HG03139 (cell line): Measurements from ENCODE around the gene C9orf43.
"Not testable (repeated sequence)": the region's sequence is repeated elsewhere in the genome, so short reads cannot be mapped to it uniquely, and the experiment has no call there.

Experiments used
- ATAC-seq: cut with Tn5 transposase; IDR thresholded peaks from one replicate; pipeline ENCODE4 v1.9.1; 2021; ENCODE audit not compliant: unreplicated experiment

C9orf43 gene

DNA sequence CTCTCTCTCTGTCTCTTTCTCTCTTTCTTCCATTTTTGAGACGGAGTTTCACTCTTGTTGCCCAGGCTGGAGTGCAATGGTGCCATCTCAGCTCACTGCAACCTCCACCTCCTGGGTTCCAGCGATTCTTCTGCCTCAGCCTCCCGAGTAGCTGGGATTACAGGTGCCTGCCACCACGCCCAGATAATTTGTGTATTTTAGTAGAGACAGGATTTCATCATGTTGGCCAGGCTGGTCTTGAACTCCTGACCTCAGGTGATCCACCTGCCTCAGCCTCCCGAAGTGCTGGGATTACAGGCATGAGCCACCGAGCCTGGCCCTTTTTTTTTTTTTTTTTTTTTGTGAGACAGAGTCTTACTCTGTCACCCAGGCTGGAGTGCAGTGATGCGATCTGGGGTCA lies 29.1 kb upstream of the C9orf43 start:
- ATAC-seq, result not testable (repeated sequence)

DNA sequence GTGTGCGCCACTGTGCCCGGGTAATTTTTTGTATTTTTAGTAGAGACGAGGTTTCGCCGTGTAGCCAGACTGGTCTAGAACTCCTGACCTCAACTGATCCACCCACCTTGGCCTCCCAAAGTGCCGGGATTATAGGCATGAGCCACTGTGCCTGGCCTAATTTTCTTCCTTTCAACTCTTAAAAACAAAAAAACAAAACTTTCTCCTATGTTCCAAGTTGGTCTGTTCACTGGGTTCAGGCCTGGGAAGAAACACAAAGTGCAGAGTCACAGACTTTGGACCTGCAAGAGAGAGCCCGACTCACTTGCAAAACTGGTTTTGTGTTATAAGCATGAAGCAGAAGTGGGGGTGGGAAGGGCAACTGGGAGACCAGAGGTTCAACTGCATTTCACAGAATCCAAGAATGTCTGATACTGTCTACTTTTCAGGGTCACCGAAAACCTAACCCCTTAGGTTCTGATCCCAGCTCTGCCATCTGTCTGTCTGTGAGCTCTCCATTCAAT lies 28.6 kb upstream of the C9orf43 start:
- ATAC-seq, result no peak

DNA sequence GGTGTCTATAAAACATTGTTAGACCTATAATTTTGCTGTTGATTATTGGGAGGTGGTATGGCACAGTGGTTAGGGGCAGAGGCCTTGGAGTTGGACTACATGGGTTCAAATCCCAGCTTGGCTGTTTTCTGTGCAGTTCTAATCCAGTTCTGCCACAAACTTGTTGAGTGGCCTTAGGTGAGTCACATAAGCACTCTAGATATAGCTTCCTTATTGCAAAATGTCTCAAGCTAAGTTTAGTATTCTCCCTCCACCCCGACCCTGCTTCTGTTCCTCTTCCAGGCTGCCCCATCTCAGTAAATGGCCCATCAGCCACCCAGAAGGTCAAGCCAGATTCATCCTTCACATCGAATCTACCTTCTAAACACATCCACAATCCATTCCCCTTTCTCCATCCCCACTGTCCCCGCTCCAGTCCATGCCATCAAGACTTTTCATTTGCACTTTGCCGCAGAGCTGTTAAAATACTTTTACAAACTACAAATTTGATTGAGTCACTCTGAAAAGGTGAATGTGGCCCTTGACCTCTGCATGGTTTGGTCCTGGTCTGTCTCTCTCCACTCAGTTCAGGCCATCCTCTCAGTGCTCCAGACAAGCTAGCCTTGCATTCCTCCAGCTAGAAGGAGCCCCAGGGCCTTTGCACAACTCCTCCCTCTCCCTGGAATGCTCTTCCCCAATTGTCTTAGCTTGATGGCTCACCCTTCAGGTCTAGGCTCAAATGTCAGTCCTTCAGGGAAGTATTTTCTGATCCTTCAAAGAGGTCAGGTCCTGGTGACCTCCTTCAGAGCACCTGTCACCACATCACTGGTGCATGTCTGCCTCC lies 23.8 kb upstream of the C9orf43 start:
- ATAC-seq, result no peak

DNA sequence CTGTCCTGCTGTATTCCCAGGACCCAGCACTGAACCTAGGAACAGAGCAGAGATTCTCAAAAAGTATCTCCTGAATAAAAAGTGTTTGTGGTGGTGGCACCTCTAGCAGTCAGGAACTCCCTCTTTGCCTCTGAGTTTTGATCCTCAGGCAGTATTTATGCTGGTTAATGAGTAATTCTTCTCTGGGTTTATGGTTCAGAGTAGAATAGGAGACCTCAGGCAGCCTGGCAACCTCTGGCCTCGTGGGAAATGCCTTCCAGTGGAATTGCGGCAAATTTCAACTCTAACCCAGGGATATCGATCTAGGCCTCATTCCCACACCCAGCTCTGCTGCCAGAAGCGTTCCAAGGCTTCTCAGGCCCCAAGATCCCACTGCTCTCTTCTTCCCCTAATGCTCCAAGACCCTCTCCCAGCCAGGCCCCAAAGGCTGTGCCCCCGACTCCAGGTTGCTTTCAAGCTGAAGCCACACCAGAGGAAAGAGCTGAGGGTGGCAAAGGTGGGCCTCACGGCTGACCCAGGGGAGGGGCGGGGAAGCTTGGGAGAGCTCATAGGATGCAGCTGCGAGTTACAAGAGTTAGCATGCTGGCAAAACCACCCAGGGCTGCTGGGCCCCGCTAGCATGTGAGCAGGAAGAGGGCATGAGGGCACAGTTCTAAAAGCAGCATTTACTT lies 22.9 kb upstream of the C9orf43 start:
- ATAC-seq, result no peak

DNA sequence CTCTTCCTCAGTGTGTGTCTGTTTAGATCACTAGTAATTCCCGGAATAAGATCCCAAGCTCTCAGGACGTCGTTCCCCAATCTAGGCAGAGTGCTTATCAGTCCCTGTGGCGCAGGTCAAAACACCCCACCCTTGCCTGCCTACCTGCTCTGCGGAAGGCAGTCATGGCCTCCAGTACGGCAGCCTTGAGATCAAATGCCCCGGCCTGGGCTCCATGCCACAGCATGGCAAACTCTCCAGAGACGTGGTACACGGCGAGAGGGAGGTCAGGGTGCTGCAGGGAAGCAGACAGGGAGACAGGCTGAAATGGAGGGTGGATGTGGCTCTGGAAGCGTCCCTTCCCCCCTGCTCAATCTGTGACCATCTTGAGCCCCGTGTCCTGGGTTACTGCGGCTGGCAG lies 21.7 kb upstream of the C9orf43 start:
- no peak for ATAC-seq

DNA sequence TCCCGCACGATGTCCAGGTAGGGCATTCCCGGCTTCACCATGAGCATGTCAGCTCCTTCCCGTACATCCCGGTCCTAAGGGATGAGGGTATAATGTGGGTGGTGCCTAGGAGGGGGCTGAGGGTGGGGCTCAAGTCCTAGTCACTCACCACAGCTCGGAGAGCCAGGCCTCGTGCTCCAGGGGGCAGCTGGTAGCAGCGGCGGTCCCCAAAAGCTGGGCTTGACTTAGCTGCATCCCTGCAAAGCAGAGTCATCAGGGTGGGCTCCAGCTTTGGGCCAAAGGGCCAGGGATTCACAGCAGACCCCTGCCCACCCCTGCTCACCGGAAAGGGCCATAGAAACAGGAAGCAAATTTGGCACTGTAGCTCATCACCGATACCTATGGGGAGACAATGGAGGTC lies 21.1 kb upstream of the C9orf43 start:
- no peak for ATAC-seq

DNA sequence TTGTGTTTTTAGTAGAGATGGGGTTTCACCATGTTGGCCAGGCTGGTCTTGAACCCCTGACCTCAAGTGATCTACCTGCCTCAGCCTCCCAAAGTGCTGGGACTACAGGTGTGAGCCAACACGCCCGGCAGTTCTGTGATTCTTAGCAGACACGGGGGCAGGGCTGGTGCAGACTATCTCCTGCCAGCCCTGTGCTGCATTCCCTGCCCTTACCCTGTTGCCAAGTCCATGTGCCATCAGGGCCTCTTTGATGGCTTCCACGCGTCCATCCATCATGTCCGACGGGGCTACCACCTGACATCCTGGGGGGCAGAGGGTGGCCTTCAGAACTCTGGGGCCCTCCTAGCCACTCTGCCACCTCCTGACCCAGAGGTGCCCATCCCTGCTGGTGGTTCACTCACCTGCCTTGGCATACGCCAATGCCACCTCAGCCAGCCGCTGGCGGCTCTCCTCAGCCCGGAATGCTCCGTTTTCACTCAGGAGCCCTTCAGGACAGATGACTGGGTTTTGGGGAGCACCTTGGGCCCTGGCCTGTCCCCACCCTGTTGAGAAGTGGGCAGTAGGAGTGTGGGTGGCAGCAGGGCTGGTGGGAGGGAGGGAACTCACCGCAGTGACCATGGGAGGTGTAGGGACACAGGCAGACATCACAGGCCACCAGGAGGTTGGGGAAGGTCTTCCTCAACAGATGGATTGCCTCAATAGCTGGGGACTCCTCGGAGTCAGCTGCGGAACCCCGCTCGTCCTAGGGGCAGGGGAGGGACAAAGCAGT lies 20.2 kb upstream of the C9orf43 start:
- no peak for ATAC-seq

DNA sequence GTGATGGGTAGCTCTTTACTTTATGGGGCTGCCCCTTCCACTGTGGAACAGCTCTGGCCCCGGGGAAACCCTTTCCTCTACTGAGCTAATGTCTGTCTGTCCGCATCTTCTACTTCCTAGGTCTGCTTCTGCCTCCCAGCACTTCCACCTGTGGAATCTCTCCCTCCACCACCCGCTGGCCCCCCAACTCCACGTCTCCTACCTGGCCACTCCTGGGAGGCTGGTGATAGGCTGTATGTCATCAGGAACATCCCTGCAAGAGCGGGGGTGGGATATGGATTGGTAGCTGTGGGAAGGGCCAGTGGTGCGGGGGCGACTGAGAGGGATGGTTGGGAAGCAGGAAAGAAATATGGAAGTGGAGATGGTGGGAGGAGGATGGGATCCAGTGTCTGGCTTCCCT lies 18.6 kb upstream of the C9orf43 start:
- no peak for ATAC-seq

DNA sequence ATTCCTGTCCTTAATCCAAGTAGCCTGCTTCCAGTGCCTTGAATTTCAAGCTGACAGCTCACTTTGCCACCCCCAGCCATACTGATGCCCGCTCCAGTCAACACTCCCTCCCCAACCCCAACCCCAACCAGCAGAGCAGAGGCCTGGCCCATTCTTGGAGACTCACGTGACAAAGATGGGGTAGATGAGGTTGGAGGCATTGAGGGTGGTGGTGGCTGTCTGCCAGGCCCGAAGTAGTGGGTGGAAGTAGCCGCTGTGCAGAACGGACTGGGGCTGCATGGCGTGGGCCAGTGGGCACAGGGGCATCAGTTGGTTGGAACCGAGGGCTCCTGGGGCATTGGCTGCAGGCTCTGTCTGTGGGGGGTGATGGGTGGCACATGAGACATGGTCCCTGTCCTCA lies 17.3 kb upstream of the C9orf43 start:
- no peak for ATAC-seq

DNA sequence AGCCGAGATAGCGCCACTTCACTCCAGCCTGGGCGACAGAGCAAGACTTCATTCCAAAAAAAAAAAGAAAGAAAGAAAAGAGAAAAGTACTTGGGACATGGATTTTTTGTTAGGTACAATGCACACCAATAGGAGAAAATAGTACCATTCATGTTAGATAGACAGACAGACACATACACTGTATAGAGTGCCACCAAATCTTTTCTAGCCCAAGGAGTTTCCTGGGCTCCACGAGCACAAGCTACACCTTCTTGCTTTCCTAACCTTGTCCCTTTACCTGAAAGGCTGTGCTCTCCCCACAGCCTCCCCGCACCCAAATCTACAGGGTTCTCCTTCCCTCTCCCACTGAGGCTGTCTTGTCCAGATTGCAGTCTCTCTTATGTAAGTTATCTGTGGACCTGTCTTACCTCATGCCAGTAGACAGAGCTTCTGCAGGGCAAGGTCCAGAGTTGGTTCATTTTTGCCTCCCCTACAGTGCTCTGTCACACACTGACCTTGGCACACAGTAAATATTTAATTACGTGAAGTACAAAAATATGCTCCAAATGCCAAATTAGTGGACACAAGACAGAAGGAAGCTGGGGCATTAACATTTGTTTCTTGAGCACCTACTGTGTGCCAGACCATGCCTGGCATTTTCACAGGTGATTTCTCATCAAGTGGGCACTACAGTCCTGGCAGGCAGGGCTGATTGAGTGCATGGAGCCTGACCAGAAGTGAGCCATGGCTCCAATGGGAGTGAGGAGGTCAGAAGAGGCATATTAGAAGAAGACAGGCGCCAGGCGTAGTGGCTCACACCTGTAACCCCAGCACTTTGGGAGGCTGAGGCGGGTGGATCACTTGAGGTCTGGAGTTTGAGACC lies 15.3 kb upstream of the C9orf43 start:
- ATAC-seq, result no peak

DNA sequence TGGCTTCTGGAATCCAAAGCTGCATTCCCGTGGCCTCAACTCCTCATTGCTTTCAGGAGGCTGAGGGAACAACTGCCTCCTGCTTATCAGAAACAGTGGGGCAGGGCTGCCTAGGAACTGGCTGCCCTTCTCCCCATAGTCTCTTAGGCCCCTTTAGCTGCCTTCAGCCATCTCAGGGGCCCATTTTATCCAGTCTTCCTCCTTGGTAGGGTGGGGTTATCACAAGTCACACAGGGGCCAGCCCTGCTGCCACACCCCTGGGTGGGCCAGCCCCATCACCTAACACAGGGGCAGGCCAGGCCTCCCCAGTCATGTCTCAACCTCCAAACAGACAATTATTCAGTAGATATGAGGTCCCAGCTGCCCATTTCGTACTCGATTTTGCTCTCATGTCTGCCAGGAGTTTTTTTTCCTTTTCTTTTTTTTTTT lies 13.3 kb upstream of the C9orf43 start:
- no peak for ATAC-seq

DNA sequence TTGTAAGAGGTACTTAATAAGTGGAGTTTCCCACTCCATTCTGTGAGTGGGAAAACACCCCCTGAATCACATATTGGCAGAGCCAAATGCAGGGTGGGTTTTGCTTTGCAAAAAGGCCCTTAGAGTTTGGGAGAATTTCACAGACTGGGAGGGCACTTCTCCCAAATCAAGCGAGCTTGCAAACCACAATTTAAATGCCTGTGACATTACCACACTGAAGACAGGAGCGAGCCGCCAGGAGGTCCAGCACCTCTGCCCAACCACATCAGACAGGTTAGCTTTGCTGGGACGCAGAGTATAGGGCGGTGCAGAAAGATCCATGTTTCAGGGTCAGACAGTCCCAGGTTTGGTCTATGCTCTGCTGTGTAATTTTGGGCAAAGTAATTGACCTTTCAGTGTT lies 11.8 kb upstream of the C9orf43 start:
- no peak for ATAC-seq

DNA sequence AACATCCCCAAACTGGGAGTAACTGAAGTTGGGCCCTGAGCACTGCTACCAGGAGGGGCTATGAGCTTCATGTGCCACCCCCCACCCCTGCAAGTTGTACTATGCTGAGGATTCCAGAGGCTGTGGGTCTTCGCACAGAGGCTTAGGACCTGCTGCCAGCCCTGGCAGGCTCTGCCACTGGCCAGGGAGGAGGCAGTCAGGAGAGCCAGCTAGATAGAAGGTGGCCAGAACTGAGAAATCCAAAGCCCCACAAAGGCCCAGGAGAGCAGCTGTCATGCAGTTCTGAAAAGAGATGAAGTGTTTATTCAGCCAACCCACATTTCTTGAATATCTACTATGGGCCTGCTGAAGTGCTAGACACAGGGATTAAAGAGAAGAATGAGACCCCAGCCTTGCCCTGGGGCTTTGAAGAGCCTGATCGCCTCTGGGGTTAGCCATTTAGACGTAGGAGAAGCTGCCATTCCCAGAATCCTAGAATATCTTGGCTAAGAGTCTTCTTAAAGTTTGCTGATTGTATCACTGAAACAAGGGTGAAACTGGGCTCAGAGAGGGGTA lies 10.8 kb upstream of the C9orf43 start:
- no peak for ATAC-seq

DNA sequence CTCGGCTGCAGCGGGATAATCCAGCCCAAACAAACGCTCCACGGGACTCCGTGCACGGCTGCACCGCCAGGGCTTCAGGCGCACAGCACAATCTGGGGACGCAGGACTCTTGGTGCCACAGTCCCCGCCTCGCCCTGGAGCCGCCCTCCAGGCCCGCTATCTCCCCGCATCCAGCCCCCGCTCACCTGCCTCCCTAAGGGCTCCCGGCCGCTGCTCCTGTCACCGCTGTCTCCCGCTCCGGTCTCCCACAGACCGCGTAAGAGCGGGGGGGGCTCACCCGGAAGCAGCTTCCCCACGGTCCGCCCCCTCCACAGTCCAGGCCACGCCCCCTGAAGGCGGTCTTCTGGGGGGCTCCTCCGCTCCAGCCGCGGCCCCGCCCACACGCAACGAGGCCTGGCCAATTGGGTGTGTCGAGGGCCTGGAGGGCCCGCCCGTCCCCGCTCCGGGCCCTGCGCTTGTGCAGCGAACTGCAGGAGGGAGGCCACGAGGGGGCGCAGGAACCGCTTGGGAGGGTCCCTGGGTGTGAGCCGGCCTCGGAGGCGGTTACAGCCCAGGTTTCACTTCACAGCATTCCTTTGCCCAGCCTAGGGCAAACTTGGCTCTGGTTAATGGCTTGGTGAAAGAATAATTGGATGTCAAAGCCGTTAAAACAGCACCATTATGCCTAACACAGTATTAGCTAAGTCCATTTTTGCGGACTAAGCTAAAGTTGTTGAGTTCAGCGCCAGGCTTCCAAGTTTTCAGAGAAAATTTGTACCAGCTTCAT lies 9.3 kb upstream of the C9orf43 start, which contains the start of gene ALAD:
Gene ALAD (minus strand): TSS at position 258 of the 766 bp plus-strand sequence. CDS start 7,725 bp downstream, outside the sequence.
- peak; percentile 99 for ATAC-seq

DNA sequence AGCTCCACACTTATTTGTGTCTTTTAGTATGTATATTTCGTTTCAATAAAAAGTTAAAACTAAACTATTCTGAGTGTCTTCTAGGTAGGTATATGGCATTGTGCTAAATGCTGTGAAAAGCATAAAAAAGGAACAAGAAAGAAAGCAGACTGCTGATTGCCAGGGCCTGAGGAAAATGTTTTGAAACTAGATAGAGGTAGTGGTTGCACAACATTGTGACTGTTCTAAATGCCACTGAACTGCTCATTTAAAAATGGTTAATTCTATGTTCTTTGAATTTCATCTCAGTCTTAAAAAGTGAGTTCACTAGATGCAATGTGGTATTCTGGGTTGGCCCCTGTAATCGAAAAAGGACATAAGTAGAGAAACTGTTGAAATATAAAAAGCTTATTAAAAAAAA lies 6.9 kb upstream of the C9orf43 start:
- ATAC-seq, result no peak

DNA sequence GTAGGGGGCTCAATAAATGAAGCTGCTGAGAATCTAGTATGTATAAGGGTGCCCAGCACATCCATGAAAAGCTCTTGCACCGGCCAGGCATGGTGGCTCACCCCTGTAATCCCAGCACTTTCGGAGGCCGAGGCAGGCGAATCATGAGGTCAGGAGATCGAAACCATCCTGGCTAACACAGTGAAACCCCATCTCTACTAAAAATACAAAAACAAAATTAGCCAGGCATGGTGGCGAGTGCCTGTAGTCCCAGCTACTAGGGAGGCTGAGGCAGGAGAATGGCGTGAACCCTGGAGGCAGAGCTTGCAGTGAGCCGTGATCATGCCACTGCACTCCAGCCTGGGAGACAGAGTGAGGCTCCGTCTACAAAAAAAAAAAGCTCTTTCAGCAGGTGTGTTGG lies 4.2 kb upstream of the C9orf43 start:
- ATAC-seq, result not testable (repeated sequence)

DNA sequence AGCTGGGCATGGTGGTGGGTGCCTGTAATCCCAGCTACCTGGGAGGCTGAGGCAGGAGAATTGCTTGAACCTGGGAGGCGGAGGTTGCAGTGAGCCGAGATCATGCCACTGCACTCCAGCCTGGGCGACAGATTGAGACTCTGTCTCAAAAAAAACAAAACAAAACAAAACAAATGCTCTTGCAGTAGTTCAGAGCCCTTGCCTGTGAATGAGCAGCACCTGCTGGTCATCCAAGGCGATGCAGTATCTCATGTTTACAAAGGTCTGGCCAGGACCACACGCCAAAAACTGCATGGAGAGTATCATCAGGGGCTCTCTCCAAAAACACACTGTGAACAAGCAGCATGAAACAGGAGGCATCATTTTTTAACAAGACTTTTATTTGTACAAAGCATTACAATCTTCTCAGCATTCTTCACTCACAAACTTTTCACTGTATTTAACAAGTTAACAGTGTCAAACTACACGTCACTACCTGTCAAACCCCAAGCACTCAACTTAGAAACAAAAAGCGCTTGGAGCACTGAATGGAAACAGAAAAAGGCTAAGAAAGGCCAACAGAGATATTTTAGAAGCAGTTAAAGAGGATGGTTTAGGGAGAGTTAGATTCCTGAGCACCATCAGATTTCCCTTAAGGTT lies 3.6 kb upstream of the C9orf43 start:
- not testable (repeated sequence) for ATAC-seq

DNA sequence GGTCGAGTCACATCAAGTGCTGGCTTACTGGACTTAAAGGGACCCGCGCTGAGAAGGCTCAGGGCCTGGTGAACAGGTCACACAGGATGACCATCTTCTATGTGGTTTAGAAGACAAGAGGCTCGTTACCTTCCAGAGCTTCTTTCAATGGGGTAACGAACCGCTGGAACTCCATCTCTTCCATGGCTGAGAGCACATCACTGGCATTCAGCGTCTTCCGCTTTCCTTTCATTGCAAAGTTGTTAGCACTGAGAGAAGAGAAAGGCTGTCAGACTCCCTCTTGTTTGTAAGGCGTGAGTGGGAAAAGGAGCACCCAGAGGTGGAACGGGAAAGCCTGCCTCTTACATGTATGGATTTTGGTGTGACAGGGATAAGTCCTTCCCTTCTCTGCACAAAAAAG lies 1.1 kb upstream of the C9orf43 start:
- no peak for ATAC-seq

DNA sequence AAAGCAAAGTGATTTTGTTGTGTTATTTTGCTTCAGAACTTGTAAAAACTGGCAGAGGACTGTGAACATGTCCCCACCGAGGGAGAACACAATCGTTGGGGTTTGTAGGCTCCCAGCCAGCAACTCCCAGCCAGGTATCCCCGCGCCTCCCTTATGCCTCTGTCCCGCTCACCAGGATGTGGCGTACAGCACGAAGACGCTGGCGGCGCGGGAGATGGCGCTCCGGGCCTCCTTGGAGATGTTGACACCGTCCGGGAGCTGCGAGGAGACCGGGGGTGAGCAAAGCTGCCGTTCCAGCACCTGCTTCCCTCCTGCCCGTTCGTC lies 702 bp upstream of the C9orf43 start:
- no peak for ATAC-seq
